Gastroesophageal sphincter (tissue), 3 donors: ENCODE results near the gene TMEM243.

Experiments
- POLR2A ChIP-seq, 2 donors: fragments of 450-650 bp; IDR thresholded peaks; one replicate each; pipeline ENCODE4 v1.6.1; 2017; ENCODE audit warnings: antibody characterized with exemption in 2 of 2, mild to moderate bottlenecking in 2 of 2, moderate library complexity in 1 of 2
- TF ChIP-seq, protein P1 (sequence below), 4 experiments: fragments of 200-600 bp in 2 of 4; fragments of 450-650 bp in 2 of 4; sonication (generic) in 1 of 4; IDR thresholded peaks; one replicate each; pipeline ENCODE4 v1.5.1; 2017 to 2019; ENCODE audit warnings: antibody characterized with exemption in 4 of 4, mild to moderate bottlenecking in 2 of 4, moderate library complexity in 2 of 4

DNA sequence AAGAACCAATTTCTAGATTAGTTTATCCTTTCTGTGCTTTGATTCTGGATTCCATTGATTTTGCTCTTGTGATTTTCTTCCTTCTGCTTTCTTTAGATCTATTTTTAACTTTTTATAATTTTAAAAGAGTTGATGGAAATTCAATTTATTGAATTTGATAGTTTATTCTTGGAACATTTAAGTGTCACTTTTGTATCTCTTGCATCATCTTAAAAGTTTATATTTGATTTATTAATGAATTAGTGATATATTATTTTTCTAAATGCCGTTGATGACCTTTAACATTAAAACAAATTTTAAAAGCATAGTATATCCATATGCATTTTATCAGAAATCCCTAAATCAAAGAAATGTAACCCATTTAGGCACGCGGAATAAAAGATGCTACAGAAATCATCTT, 40.4 kb downstream of the TMEM243 start:
- TF ChIP-seq, protein P1, sequence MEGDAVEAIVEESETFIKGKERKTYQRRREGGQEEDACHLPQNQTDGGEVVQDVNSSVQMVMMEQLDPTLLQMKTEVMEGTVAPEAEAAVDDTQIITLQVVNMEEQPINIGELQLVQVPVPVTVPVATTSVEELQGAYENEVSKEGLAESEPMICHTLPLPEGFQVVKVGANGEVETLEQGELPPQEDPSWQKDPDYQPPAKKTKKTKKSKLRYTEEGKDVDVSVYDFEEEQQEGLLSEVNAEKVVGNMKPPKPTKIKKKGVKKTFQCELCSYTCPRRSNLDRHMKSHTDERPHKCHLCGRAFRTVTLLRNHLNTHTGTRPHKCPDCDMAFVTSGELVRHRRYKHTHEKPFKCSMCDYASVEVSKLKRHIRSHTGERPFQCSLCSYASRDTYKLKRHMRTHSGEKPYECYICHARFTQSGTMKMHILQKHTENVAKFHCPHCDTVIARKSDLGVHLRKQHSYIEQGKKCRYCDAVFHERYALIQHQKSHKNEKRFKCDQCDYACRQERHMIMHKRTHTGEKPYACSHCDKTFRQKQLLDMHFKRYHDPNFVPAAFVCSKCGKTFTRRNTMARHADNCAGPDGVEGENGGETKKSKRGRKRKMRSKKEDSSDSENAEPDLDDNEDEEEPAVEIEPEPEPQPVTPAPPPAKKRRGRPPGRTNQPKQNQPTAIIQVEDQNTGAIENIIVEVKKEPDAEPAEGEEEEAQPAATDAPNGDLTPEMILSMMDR (IDR thresholded peaks at IDR 0.05): no peak
- TF ChIP-seq POLR2A (IDR thresholded peaks at IDR 0.05): no peak
